DND-41 (cell line): ENCODE results near the gene CHN2.

Source experiments
- CTCF ChIP-seq: IDR thresholded peaks from 2 replicates; pipeline ENCODE4 v1.5.1; 2012; ENCODE audit warnings: borderline replicate concordance, low read length, moderate library complexity, mild to moderate bottlenecking; ENCODE audit not compliant: poor library complexity, severe bottlenecking; ENCODE audit errors: extremely low read depth
- EZH2 ChIP-seq: IDR thresholded peaks from 3 replicates; pipeline ENCODE4 v1.6.1; 2012; ENCODE audit warnings: borderline replicate concordance, low read depth, mild to moderate bottlenecking, moderate library complexity, low read length, inconsistent platforms; ENCODE audit not compliant: severe bottlenecking

GRCh38 chr7:29371472-29371871 is 176.9 kb downstream of the CHN2 start:
- TF ChIP-seq CTCF (no peak), EZH2 (no peak)
